H54 (cell line): Measurements from ENCODE around the gene CS.
A peak's percentile ranks its signal among the peaks of the same experiment; 100 is the strongest.

Experiments
- DNase-seq: peaks from one replicate; pipeline ENCODE4 v3.0.0; 2011; ENCODE audit warnings: low spot score, mixed read lengths; ENCODE audit not compliant: insufficient read length
- FAIRE-seq: peaks from 3 replicates; lab custom pipeline; 2011; peaks lifted over from hg19 to GRCh38; lab: Jason Lieb, UNC
- POLR2A ChIP-seq: IDR thresholded peaks from 2 replicates; pipeline ENCODE4 v1.6.1; 2011; ENCODE audit warnings: low read depth, mild to moderate bottlenecking, low read length

Gene CS

DNA sequence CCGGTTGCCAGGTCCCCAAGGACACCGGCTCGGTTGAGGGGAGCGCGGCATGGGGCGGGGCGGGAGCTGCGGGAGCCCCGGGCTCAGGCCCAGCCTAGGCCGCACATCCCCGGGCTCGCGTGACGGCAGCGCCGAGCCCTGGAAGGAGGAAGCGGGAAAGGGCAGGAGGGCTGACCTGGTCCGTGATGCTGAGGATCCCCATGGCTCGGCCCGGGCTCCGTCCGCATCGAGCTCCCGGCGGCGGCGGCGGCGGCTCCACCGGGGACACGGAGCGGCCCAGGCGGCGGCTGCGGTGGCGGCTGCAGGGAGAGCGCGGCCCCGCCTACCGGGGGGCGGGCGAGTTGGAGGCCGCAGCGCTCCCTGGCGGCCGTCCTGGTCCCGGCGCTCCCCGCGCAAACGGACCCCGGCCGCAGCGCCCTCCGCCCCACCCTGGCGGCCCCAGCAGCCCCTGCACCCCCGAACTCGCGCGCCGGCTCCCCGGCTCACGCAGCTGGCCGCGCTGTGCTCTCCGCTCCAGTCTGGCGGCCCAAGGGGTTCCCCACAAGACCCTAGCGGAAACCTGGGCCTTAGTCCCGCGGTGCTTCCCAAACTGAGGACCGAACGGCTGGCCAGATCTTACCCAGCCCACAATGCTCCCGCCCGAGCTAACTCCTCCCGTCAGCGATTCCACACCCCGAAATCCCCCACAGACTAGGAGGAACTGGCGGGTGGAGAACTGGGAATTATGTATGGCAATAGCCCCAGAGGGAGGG, 41.9 kb downstream of the CS start, which contains the start of gene ANKRD52:
ANKRD52 (minus strand) TSS at position 317 of the 752 bp plus-strand sequence; CDS start at position 202, 115 bp downstream.
- DNase-seq (peak; percentile 80), FAIRE-seq (no peak)
- TF ChIP-seq POLR2A, result peak; percentile 58

DNA sequence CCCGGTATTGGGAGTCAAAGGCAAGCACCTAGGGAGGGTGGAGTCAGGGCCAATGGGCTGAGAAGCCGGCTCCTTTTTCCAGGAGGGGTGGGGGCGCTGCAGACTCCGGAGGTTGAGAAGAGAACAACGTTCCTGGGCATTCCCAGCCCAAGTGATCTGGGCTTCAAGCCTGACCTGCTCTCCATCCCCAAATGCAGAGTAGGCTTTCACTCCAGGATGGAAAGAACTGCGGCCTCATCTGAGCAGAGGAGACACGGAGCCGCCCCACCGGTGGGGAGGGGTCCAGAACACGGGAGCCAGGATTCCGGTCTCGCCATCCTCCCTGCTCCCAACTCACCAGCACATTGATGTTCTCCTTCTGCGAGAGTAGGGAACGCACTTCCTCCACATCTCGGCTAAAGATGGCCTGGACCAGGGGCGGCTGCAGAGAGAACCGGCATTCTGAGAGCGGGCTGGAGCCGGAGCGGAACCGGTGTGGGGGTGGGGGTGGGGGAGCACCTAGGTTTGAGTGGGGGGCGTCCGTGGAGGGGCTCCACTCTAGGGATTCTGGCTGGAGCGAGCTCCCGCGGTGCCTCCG, 42.6 kb downstream of the CS start:
- no peak for DNase-seq
- TF ChIP-seq POLR2A, result no peak
- FAIRE-seq, result no peak

DNA sequence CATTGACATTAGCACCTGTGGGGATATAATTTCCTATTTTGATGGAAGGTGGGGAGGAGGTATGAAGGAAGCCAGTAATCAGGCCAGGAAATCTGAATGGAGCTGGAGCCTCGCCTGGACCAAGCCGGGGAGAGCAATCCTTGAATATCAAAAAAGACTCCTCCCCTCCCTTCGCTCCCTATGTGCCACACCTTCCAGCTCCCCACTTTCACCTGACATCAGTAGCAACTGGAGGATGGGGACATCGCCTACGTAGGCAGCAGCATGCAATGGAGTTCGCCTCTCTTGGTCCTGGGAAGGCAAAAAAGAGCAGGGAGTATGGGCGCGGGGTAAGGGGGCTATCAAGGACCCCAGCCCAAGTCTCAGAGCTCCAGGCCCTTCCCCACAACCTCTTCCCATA, 43.1 kb downstream of the CS start:
- FAIRE-seq (no peak), DNase-seq (no peak)
- TF ChIP-seq POLR2A, result no peak

DNA sequence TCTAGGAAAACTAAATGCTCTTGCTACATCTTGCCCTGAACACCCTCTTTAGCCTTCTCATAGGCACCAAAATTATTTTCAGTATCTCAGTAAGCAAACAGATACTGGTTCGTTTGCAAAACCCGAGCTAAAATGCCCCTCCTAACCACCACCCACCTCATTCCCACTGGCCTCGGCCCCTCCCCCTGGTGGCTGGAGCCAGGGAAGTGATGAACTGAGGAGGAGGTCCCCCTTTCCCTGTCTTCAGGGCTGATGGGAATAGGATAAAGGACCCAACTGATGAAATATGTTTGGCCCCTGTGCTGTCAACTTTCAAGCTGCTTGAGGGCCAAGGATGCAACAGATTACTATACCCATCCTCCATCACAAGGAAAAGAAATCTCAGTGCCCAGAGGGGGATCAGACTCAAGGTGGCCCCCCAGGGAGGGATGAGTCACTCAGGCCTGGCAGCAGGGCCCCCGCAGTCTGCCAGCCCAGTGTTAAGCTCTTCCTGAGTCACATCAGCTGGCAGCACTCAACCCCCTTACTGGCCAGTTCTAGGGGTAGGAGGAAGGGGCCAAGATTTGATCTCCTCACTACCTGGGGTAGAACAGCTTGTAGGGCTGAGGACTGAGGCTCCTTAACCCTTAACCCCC, 43.7 kb downstream of the CS start:
- TF ChIP-seq POLR2A, result no peak
- peak; percentile 74 for DNase-seq
- FAIRE-seq, result no peak

- TF ChIP-seq POLR2A, result no peak
- FAIRE-seq (no peak), DNase-seq (no peak)
Observed at GRCh38 chr12:56255671-56256070, 44.5 kb downstream of the CS start.

- DNase-seq (no peak), FAIRE-seq (no peak)
- TF ChIP-seq POLR2A, result no peak
Observed at GRCh38 chr12:56253091-56253490, 47.0 kb downstream of the CS start.

DNA sequence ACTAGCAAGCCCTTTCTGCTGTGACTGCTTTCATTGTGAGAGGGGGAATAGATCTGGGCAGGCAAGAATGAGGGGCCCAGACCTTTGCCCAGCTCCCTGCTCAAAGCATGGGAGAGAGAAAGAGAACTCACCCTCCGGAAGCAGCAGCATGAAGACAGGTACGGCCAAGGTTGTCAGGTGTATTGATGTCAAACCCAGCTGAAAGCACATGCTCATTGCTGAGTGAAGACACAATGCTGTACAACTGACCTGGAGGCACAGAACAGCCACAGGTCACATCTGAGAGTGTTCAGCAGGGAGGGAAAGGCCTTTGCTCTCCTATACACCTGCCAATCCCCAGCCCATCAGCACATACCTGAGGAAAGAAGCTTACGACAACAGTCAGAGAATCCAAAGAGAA, 47.5 kb downstream of the CS start:
- no peak for DNase-seq
- FAIRE-seq, result no peak
- no peak for TF ChIP-seq POLR2A

DNA sequence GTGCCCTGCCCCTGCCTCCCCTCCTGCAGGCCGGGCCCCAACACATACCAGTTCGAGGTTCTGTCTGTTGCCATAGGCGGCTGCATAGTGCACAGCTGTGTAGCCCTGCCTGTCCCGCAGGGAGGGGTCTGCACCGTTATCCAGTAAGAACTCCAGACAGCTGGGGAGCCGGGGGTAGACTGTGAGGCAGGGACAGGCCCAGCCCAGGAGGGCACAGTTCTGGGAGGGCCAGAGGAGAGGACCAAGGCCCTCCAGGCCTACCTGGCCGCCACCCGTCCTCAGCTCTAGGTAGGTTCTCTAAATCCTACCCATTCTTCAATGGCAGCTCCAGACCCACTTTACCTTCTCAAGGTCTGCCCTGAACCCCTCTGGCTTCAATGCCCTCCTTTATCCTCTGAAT, 51.4 kb downstream of the CS start:
- DNase-seq (no peak), FAIRE-seq (no peak)
- no peak for TF ChIP-seq POLR2A

DNA sequence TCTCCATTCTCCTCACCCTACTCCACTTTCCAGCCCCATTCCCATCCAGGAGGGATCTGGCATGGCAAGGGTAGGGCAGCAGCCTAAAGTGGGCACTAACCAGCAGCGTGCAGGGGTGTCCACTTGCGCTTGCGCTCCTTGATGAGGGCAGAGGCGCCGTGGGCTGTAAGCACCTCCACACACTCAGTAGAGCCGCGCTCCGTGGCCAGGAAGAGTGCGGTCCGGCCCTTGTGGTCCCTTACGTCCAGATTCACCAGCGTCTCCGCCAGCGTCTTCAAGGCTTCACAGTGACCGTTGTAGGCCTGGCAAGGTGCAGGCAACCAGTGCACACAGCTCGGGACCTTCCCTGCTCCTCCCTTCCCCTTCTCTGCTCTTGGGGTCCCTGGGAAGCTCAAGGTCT, 52.2 kb downstream of the CS start:
- no peak for DNase-seq
- no peak for TF ChIP-seq POLR2A
- no peak for FAIRE-seq

GRCh38 chr12:56244494-56244893, 55.6 kb downstream of the CS start:
- DNase-seq, result no peak
- no peak for TF ChIP-seq POLR2A
- FAIRE-seq, result no peak

GRCh38 chr12:56243731-56244181, 56.4 kb downstream of the CS start:
- no peak for FAIRE-seq
- DNase-seq, result no peak
- no peak for TF ChIP-seq POLR2A

- DNase-seq, result no peak
- TF ChIP-seq POLR2A, result no peak
- FAIRE-seq, result no peak
Observed at GRCh38 chr12:56242986-56243385, 57.1 kb downstream of the CS start.

DNA sequence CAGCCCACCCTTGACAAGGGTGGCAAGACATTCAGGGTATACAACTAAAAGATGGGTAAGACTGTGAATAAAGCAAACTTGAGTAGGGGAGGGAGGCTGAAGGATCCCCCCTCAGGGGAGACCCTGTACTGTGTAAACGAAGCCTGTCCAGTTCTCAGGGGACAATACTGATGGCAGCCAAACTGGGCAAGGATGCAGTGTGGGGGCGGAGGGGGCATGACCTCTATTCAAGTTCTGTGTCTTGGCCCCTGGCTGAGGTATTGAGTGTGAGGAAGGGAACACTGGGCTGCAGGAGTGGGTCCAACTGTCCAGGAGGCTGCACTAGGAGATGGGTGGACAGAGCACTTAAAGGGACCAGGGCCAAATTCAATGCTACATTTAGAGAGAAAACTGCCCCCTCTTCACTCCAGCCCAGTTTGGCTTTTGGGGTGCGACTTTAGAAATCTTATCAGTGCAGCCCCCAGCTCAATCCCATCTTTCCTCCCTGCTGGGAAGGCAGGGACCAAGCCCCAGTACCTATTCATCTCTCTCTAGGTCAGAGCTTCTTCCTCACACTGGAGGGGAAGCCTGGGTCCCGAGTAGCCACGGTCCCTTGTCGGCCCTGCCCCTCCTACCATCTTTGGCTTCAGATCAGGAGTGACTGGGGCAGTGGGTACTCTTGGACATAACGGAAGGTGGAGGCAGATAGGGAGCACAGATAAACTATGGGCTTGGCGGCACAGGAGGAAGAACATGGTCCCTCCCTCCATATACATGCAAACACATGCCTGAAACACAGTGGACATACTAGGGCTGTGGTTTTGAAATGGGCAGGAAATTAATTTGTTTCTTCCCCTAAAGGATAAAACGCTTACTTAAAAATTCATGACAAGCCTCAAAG, 58.5 kb downstream of the CS start:
- FAIRE-seq (no peak), DNase-seq (no peak)
- no peak for TF ChIP-seq POLR2A
